ENCODE results near the gene C1orf116.

DNA sequence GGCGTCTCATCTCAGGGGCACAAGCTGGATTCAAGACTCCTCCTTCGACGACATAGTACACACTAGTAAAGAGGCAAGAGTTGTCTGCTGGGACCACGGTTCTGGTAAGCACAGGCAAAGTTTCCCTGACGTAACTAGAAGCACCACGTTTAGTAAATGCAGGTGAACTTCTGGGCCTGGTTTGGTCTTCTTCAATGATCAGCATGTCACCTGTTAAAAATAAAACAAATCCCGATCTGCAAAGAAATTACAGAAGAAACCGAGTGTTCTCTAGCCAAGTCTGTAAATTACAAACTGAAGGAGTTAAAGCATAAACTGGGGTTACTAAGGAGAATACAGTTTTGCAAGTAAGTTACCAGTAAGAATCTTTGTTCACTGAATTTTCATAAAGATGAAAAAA, 17.0 kb upstream of the C1orf116 start:
- TF ChIP-seq POLR2A (IDR thresholded peaks at IDR 0.05) (no peak), EP300 (IDR thresholded peaks at IDR 0.05) (no peak)
- TF ChIP-seq, protein P1, sequence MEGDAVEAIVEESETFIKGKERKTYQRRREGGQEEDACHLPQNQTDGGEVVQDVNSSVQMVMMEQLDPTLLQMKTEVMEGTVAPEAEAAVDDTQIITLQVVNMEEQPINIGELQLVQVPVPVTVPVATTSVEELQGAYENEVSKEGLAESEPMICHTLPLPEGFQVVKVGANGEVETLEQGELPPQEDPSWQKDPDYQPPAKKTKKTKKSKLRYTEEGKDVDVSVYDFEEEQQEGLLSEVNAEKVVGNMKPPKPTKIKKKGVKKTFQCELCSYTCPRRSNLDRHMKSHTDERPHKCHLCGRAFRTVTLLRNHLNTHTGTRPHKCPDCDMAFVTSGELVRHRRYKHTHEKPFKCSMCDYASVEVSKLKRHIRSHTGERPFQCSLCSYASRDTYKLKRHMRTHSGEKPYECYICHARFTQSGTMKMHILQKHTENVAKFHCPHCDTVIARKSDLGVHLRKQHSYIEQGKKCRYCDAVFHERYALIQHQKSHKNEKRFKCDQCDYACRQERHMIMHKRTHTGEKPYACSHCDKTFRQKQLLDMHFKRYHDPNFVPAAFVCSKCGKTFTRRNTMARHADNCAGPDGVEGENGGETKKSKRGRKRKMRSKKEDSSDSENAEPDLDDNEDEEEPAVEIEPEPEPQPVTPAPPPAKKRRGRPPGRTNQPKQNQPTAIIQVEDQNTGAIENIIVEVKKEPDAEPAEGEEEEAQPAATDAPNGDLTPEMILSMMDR (IDR thresholded peaks at IDR 0.05): no peak
